WTC11 (cell line): Measurements from ENCODE around the gene LAMTOR1. TPM values are rescaled to one million over a fixed set of nuclear protein-coding genes. Genes with fewer than 3 reads are reported as not detected.

ENCODE experiments used
- ATAC-seq: fragments of 200-7000 bp; cut with Tn5 transposase; 2 replicates; pipeline ENCODE4 v1.10.0; 2021; ENCODE audit warnings: mild to moderate bottlenecking, moderate library complexity
- CTCF ChIA-PET: fragments of 300-600 bp; sonication (Branson Sonifier 250); formaldehyde crosslinking; loops from one replicate; lab custom pipeline; 2021; ENCODE audit warnings: antibody characterized with exemption; lab: Charles Lee
- POLR2A ChIA-PET: fragments of 350-600 bp; sonication (Branson Sonifier 250); formaldehyde crosslinking; loops from one replicate; lab custom pipeline; 2021; ENCODE audit warnings: antibody characterized with exemption; lab: Charles Lee
- DNase-seq: peaks from one replicate; pipeline ENCODE4 v3.0.0; 2021; ENCODE audit warnings: low spot score
- H3K27ac Mint-ChIP-seq: 2 replicates; pipeline ENCODE4 v1.8.0; 2021; ENCODE audit warnings: mixed read lengths
- H3K27me3 Mint-ChIP-seq: 2 replicates; pipeline ENCODE4 v1.8.0; 2021; ENCODE audit warnings: low read depth, mild to moderate bottlenecking, moderate library complexity, mixed read lengths
- H3K36me3 Mint-ChIP-seq: 2 replicates; pipeline ENCODE4 v1.8.0; 2021; ENCODE audit warnings: mixed read lengths
- H3K4me1 Mint-ChIP-seq: 2 replicates; pipeline ENCODE4 v1.8.0; 2022; ENCODE audit warnings: mixed read lengths
- H3K4me3 Mint-ChIP-seq: 2 replicates; pipeline ENCODE4 v1.8.0; 2021; ENCODE audit warnings: mild to moderate bottlenecking, moderate library complexity, mixed read lengths
- H3K9me3 Mint-ChIP-seq: 2 replicates; pipeline ENCODE4 v1.8.0; 2021; ENCODE audit warnings: mixed read lengths
- ATF2 ChIP-seq: sonication (generic); formaldehyde crosslinking; IDR thresholded peaks from 2 replicates; pipeline ENCODE4 v1.8.1; 2022; ENCODE audit warnings: low read depth, missing genetic modification reagents, borderline replicate concordance
- ATF6 ChIP-seq: sonication (generic); formaldehyde crosslinking; IDR thresholded peaks from 2 replicates; pipeline ENCODE4 v1.8.1; 2023; ENCODE audit warnings: mild to moderate bottlenecking, missing genetic modification reagents
- CBFB ChIP-seq: sonication (generic); formaldehyde crosslinking; IDR thresholded peaks from 2 replicates; pipeline ENCODE4 v1.8.1; 2022; ENCODE audit warnings: mild to moderate bottlenecking, low read depth, missing genetic modification reagents
- CREB1 ChIP-seq: sonication (generic); formaldehyde crosslinking; IDR thresholded peaks from 2 replicates; pipeline ENCODE4 v1.8.0; 2023; ENCODE audit warnings: mild to moderate bottlenecking, missing genetic modification reagents
- CREM ChIP-seq: sonication (generic); formaldehyde crosslinking; IDR thresholded peaks from 2 replicates; pipeline ENCODE4 v1.8.1; 2022; ENCODE audit warnings: mild to moderate bottlenecking, missing genetic modification reagents, moderate library complexity
- E2F1 ChIP-seq: sonication (generic); formaldehyde crosslinking; IDR thresholded peaks from 2 replicates; pipeline ENCODE4 v1.8.0; 2022; ENCODE audit warnings: mild to moderate bottlenecking, missing genetic modification reagents
- ELF4 ChIP-seq: sonication (generic); formaldehyde crosslinking; IDR thresholded peaks from 2 replicates; pipeline ENCODE4 v1.8.1; 2022; ENCODE audit warnings: low read depth, mild to moderate bottlenecking, moderate library complexity, missing genetic modification reagents
- HMGXB4 ChIP-seq: sonication (generic); formaldehyde crosslinking; IDR thresholded peaks from 2 replicates; pipeline ENCODE4 v1.8.1; 2023; ENCODE audit warnings: mild to moderate bottlenecking, moderate library complexity, missing genetic modification reagents
- IRF1 ChIP-seq: sonication (generic); formaldehyde crosslinking; IDR thresholded peaks from 2 replicates; pipeline ENCODE4 v1.8.0; 2023; ENCODE audit warnings: missing genetic modification reagents
- JUN ChIP-seq: sonication (generic); formaldehyde crosslinking; IDR thresholded peaks from 2 replicates; pipeline ENCODE4 v1.8.0; 2023; ENCODE audit warnings: mild to moderate bottlenecking, missing genetic modification reagents
- NR3C1 ChIP-seq: sonication (generic); formaldehyde crosslinking; conservative IDR thresholded peaks from 2 replicates; pipeline ENCODE4 v1.8.1; 2023; ENCODE audit warnings: low read depth, mild to moderate bottlenecking, missing genetic modification reagents
- RORB ChIP-seq: fragments of 250-450 bp; sonication (Bioruptor Pico); IDR thresholded peaks from 2 replicates; pipeline ENCODE4 v1.9.0; 2021; ENCODE audit warnings: mild to moderate bottlenecking
- ZNF232 ChIP-seq: sonication (generic); formaldehyde crosslinking; IDR thresholded peaks from 2 replicates; pipeline ENCODE4 v1.8.0; 2022; ENCODE audit warnings: mild to moderate bottlenecking, missing genetic modification reagents
- ZNF425 ChIP-seq: fragments of 250-450 bp; sonication (Bioruptor Pico); conservative IDR thresholded peaks from 2 replicates; pipeline ENCODE4 v1.9.0; 2021; ENCODE audit warnings: mild to moderate bottlenecking
- total RNA-seq: library from RNA; stranded (reverse); gene quantifications from 3 replicates; pipeline ENCODE4 v1.2.3, GENCODE V29; 2021
- TF ChIP-seq, protein P1 (sequence below): sonication (generic); formaldehyde crosslinking; IDR thresholded peaks from 2 replicates; pipeline ENCODE4 v1.8.1; 2023; ENCODE audit warnings: mild to moderate bottlenecking, missing genetic modification reagents, moderate library complexity

LAMTOR1 gene
- total RNA-seq, 1 experiment from 2014 or later: 79.4 TPM

GRCh38 chr11:72139500-72139899 lies 36.4 kb upstream of the LAMTOR1 start (continued):
- TF ChIP-seq ZNF232 (CRISPR knock-in tag): no peak

DNA sequence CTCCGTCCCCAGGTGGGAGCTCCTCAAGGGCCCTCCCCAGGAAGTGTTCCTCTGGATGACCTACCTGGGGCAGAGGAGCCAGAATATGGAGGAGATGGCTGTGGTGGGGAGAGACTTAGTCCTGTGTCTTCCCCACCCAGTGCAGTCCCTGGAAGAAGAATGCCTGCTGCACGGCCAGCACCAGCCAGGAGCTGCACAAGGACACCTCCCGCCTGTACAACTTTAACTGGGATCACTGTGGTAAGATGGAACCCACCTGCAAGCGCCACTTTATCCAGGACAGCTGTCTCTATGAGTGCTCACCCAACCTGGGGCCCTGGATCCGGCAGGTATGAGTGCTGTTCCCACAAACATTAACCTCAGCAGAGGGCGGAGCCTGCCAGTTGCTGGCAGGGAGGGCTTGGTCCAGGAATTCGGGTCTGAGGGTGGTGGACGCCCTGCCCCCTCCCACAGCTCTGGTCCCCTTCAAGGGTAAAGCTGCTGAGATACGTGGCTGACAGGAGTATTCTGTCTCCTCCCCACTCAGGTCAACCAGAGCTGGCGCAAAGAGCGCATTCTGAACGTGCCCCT lies 35.8 kb upstream of the LAMTOR1 start:
- Mint-ChIP-seq H3K36me3 (no peaks in the 10 kb centered on the region), H3K9me3 (no peaks in the 10 kb centered on the region), H3K27me3 (peaks cover 26% of the 10 kb centered on the region), H3K4me1 (no peaks in the 10 kb centered on the region), H3K27ac (no peak overlapping the region), H3K4me3 (no peak overlapping the region)
- TF ChIP-seq ELF4 (CRISPR knock-in tag) (no peak), IRF1 (CRISPR knock-in tag) (no peak), ATF2 (CRISPR knock-in tag) (no peak), RORB (no peak), CREB1 (no peak), CBFB (no peak), NR3C1 (CRISPR knock-in tag) (no peak), CREM (no peak), HMGXB4 (CRISPR knock-in tag) (no peak), E2F1 (CRISPR knock-in tag) (no peak), JUN (CRISPR knock-in tag) (no peak), ATF6 (no peak), ZNF425 (no peak)
- TF ChIP-seq, protein P1, sequence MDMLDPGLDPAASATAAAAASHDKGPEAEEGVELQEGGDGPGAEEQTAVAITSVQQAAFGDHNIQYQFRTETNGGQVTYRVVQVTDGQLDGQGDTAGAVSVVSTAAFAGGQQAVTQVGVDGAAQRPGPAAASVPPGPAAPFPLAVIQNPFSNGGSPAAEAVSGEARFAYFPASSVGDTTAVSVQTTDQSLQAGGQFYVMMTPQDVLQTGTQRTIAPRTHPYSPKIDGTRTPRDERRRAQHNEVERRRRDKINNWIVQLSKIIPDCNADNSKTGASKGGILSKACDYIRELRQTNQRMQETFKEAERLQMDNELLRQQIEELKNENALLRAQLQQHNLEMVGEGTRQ (CRISPR knock-in tag): no peak
- POLR2A ChIA-PET: no interaction called here
- no peak for ATAC-seq
- CTCF ChIA-PET: no interaction called here
- no peak for DNase-seq
